Midbrain (tissue), 1 donor: ENCODE results near the gene CAMK2D.

Experiments used
- DNase-seq: peaks from one replicate; lab custom pipeline; 2025; lab: John Stamatoyannopoulos, UW

CAMK2D gene

GRCh38 chr4:113763029-113763285 is 1.4 kb upstream of the CAMK2D start:
- DNase-seq = no peak

- peak; percentile 98 for DNase-seq
These were observed 869 bp upstream of the CAMK2D start for GRCh38 chr4:113762186-113763028.

GRCh38 chr4:113760795-113761619 is 531 bp downstream of the CAMK2D start:
- DNase-seq = peak; percentile 75

- peak; percentile 58 for DNase-seq
These were observed 1.3 kb downstream of the CAMK2D start for GRCh38 chr4:113760094-113760794.

GRCh38 chr4:113759696-113760093 is 1.8 kb downstream of the CAMK2D start:
- peak; percentile 18 for DNase-seq

- no peak for DNase-seq
These were observed 3.2 kb downstream of the CAMK2D start for GRCh38 chr4:113758372-113758771.

- peak; percentile 8 for DNase-seq
These were observed 4.1 kb downstream of the CAMK2D start for GRCh38 chr4:113757486-113757885.

- DNase-seq = no peak
These were observed 5.5 kb downstream of the CAMK2D start for GRCh38 chr4:113756005-113756410.

GRCh38 chr4:113750734-113751133 is 10.8 kb downstream of the CAMK2D start:
- no peak for DNase-seq

GRCh38 chr4:113750296-113750695 is 11.2 kb downstream of the CAMK2D start:
- no peak for DNase-seq

GRCh38 chr4:113749178-113749577 is 12.4 kb downstream of the CAMK2D start:
- DNase-seq = no peak

- DNase-seq = no peak
These were observed 13.6 kb downstream of the CAMK2D start for GRCh38 chr4:113747949-113748348.

GRCh38 chr4:113745711-113746110 is 15.8 kb downstream of the CAMK2D start:
- no peak for DNase-seq

GRCh38 chr4:113744667-113745240 is 16.8 kb downstream of the CAMK2D start:
- no peak for DNase-seq

GRCh38 chr4:113743690-113744089 is 17.8 kb downstream of the CAMK2D start:
- DNase-seq = no peak

GRCh38 chr4:113742643-113743042 is 18.9 kb downstream of the CAMK2D start:
- no peak for DNase-seq

- DNase-seq = no peak
These were observed 19.6 kb downstream of the CAMK2D start for GRCh38 chr4:113741956-113742355.

GRCh38 chr4:113740857-113741379 is 20.6 kb downstream of the CAMK2D start:
- DNase-seq = no peak

- DNase-seq = no peak
These were observed 22.3 kb downstream of the CAMK2D start for GRCh38 chr4:113739197-113739596.

GRCh38 chr4:113738251-113738650 is 23.3 kb downstream of the CAMK2D start:
- DNase-seq = no peak

GRCh38 chr4:113733685-113734084 is 27.9 kb downstream of the CAMK2D start:
- DNase-seq = no peak

- DNase-seq = no peak
These were observed 28.5 kb downstream of the CAMK2D start for GRCh38 chr4:113732967-113733527.
